ENCODE measurements around the gene GRIK1.

GRCh38 chr21:29851611-29852010, 88.2 kb downstream of the GRIK1 start:
- no peak for TF ChIP-seq CTCF (IDR thresholded peaks at IDR 0.05)
- no peak for TF ChIP-seq POLR2A (IDR thresholded peaks at IDR 0.05)
- TF ChIP-seq POLR2AphosphoS5 (IDR thresholded peaks at IDR 0.05), result no peak
- TF ChIP-seq EP300 (IDR thresholded peaks at IDR 0.05; ENCODE audit: low read depth), result no peak
